Measurements from ENCODE around the gene RERE. TPM values are rescaled to one million over a fixed set of nuclear protein-coding genes. Genes with fewer than 3 reads are reported as not detected.
"Not testable (repeated sequence)": the region's sequence is repeated elsewhere in the genome, so short reads cannot be mapped to it uniquely, and the experiment has no call there.

RERE gene
- total and polyA plus RNA-seq, 2 experiments from 2014 or later, result 148 to 170 TPM

DNA sequence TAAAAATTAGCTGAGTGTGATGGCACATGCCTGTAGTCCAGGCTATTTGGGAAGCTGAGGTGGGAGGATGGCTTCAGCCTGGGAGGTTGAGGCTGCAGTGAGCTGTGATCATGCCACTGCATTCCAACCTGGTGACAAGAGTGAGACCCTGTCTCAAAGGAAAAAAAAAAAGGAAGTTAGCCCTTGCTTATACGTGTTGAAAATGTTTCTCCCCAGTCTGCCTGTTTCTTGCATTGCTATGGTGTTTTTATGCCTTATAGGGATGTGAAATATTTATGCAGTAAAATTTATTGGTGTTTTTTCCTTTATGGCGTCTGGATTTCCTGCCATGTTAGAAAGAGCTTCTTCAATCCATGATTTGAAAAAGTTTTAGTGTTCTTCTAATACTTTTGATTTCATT, 3.6 kb upstream of the RERE start:
- DNase-seq (ENCODE audit: low spot score) (no peak), ATAC-seq (no peak)
- Histone ChIP-seq H3F3A (replicated peaks; ENCODE audit: low read depth) (peaks cover 5% of the 10 kb centered on the region), H3K27ac (ENCODE audit: low read depth) (no peak overlapping the region), H3K27me3 (ENCODE audit: insufficient read depth) (no peaks in the 10 kb centered on the region), H3K9me2 (ENCODE audit: insufficient read depth) (no peaks in the 10 kb centered on the region), H3K4me3 (no peak overlapping the region), H3K4me1 (ENCODE audit: insufficient read depth) (peaks cover 23% of the 10 kb centered on the region), H4K20me1 (replicated peaks; ENCODE audit: insufficient read depth) (no peaks in the 10 kb centered on the region), H3K79me2 (replicated peaks; ENCODE audit: insufficient read depth) (peaks cover 9% of the 10 kb centered on the region), H3K36me3 (ENCODE audit: insufficient read depth) (no peaks in the 10 kb centered on the region), H3K4me2 (no peak overlapping the region), H2AFZ (no peak overlapping the region)
- Mint-ChIP-seq H3K27ac (no peak overlapping the region), H3K36me3 (ENCODE audit: low read depth) (no peaks in the 10 kb centered on the region; the same call in 2 of the 3 replicates), H3K9me3 (no peaks in the 10 kb centered on the region), H3K4me1 (peaks cover 34% of the 10 kb centered on the region), H3K27me3 (ENCODE audit: insufficient read depth, low read depth, poor library complexity) (peaks cover 3% of the 10 kb centered on the region), H3K4me3 (no peak overlapping the region)
- TF ChIP-seq ETS1 (IDR thresholded peaks at IDR 0.05), result no peak
- TF ChIP-seq EZH2phosphoT487 (IDR thresholded peaks at IDR 0.05; ENCODE audit: unreplicated experiment), result no peak
- TF ChIP-seq STAT1 (IDR thresholded peaks at IDR 0.05; ENCODE audit: unreplicated experiment), result no peak
- no peak for TF ChIP-seq EZH2 (IDR thresholded peaks at IDR 0.05; ENCODE audit: low read depth, unreplicated experiment)

DNA sequence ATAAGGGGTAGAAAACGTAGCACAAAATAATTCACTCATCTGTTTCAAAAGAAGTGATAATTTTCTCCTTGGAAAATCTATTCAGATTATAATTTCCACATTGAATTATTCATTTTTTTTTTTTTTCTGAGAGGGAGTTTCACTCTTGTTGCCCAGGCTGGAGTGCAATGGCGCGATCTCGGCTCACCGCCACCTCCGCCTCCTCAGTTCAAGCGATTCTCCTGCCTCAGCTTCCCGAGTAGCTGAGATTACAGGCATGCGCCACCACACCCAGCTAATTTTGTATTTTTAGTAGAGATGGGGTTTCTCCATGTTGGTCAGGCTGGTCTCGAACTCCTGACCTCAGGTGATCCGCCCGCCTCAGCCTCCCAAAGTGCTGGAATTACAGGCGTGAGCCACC, 1.3 kb upstream of the RERE start:
- H3F3A ChIP-seq (replicated peaks; ENCODE audit: low read depth); ATAC-seq; H4K20me1 ChIP-seq (replicated peaks; ENCODE audit: insufficient read depth); H3K9me2 ChIP-seq (ENCODE audit: insufficient read depth); H3K27ac Mint-ChIP-seq; H3K36me3 Mint-ChIP-seq (ENCODE audit: low read depth); H3K27me3 ChIP-seq (ENCODE audit: insufficient read depth); H3K9me3 Mint-ChIP-seq; H3K36me3 ChIP-seq (ENCODE audit: insufficient read depth); H3K27me3 Mint-ChIP-seq (ENCODE audit: insufficient read depth, low read depth, poor library complexity); H2AFZ ChIP-seq; DNase-seq (ENCODE audit: low spot score): not testable (repeated sequence)
- Histone ChIP-seq H3K4me1 (ENCODE audit: insufficient read depth) (peaks cover 34% of the 10 kb centered on the region), H3K79me2 (replicated peaks; ENCODE audit: insufficient read depth) (peaks cover 32% of the 10 kb centered on the region), H3K4me2 (peak overlapping the region; percentile 90), H3K4me3 (peak overlapping the region; percentile 87), H3K27ac (ENCODE audit: low read depth) (peak overlapping the region; percentile 95; the same call in 1 of the 2 replicates)
- Mint-ChIP-seq H3K4me3 (peak overlapping the region; percentile 83), H3K4me1 (peaks cover 52% of the 10 kb centered on the region)

DNA sequence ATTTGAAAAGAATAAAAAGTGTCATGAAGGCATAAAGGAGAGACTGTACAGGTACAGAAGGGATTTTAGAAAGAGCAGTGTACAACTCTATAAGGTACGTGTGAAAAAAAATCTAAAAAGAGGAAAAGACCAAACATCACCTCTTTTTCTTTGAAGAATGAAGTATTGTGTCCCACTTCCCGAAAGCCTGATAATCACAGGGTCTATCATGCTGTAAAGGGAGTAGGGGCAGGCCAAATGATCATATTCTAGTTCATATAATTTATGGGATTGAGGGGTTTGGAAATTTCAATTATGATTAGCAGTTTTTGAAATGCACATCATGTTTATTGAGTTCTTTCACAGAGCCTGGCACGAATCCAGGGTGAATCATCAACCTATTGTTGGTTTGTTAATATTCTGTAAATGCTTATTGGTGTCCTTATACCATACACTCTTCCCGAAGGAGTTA, 910 bp upstream of the RERE start:
- H3F3A ChIP-seq (replicated peaks; ENCODE audit: low read depth), result peaks cover 5% of the 10 kb centered on the region
- peaks cover 35% of the 10 kb centered on the region for H3K4me1 ChIP-seq (ENCODE audit: insufficient read depth)
- H4K20me1 ChIP-seq (replicated peaks; ENCODE audit: insufficient read depth), result no peaks in the 10 kb centered on the region
- H3K79me2 ChIP-seq (replicated peaks; ENCODE audit: insufficient read depth), result peaks cover 36% of the 10 kb centered on the region
- H3K4me2 ChIP-seq, result peak overlapping the region; percentile 90
- H3K9me3 Mint-ChIP-seq, result no peaks in the 10 kb centered on the region
- H2AFZ ChIP-seq, result peak overlapping the region; percentile 95
- H3K4me3 ChIP-seq, result peak overlapping the region; percentile 87
- no peaks in the 10 kb centered on the region; the same call in 2 of the 3 replicates for H3K36me3 Mint-ChIP-seq (ENCODE audit: low read depth)
- H3K27ac Mint-ChIP-seq, result peak overlapping the region; percentile 87
- no peak for ATAC-seq
- peaks cover 51% of the 10 kb centered on the region for H3K4me1 Mint-ChIP-seq
- DNase-seq (ENCODE audit: low spot score), result no peak
- H3K36me3 ChIP-seq (ENCODE audit: insufficient read depth), result no peaks in the 10 kb centered on the region
- peak overlapping the region; percentile 95 for H3K27ac ChIP-seq (ENCODE audit: low read depth)
- no peaks in the 10 kb centered on the region for H3K9me2 ChIP-seq (ENCODE audit: insufficient read depth)
- peaks cover 4% of the 10 kb centered on the region for H3K27me3 Mint-ChIP-seq (ENCODE audit: insufficient read depth, low read depth, poor library complexity)
- peak overlapping the region; percentile 83 for H3K4me3 Mint-ChIP-seq
- H3K27me3 ChIP-seq (ENCODE audit: insufficient read depth), result no peaks in the 10 kb centered on the region
- TF ChIP-seq, protein P1, sequence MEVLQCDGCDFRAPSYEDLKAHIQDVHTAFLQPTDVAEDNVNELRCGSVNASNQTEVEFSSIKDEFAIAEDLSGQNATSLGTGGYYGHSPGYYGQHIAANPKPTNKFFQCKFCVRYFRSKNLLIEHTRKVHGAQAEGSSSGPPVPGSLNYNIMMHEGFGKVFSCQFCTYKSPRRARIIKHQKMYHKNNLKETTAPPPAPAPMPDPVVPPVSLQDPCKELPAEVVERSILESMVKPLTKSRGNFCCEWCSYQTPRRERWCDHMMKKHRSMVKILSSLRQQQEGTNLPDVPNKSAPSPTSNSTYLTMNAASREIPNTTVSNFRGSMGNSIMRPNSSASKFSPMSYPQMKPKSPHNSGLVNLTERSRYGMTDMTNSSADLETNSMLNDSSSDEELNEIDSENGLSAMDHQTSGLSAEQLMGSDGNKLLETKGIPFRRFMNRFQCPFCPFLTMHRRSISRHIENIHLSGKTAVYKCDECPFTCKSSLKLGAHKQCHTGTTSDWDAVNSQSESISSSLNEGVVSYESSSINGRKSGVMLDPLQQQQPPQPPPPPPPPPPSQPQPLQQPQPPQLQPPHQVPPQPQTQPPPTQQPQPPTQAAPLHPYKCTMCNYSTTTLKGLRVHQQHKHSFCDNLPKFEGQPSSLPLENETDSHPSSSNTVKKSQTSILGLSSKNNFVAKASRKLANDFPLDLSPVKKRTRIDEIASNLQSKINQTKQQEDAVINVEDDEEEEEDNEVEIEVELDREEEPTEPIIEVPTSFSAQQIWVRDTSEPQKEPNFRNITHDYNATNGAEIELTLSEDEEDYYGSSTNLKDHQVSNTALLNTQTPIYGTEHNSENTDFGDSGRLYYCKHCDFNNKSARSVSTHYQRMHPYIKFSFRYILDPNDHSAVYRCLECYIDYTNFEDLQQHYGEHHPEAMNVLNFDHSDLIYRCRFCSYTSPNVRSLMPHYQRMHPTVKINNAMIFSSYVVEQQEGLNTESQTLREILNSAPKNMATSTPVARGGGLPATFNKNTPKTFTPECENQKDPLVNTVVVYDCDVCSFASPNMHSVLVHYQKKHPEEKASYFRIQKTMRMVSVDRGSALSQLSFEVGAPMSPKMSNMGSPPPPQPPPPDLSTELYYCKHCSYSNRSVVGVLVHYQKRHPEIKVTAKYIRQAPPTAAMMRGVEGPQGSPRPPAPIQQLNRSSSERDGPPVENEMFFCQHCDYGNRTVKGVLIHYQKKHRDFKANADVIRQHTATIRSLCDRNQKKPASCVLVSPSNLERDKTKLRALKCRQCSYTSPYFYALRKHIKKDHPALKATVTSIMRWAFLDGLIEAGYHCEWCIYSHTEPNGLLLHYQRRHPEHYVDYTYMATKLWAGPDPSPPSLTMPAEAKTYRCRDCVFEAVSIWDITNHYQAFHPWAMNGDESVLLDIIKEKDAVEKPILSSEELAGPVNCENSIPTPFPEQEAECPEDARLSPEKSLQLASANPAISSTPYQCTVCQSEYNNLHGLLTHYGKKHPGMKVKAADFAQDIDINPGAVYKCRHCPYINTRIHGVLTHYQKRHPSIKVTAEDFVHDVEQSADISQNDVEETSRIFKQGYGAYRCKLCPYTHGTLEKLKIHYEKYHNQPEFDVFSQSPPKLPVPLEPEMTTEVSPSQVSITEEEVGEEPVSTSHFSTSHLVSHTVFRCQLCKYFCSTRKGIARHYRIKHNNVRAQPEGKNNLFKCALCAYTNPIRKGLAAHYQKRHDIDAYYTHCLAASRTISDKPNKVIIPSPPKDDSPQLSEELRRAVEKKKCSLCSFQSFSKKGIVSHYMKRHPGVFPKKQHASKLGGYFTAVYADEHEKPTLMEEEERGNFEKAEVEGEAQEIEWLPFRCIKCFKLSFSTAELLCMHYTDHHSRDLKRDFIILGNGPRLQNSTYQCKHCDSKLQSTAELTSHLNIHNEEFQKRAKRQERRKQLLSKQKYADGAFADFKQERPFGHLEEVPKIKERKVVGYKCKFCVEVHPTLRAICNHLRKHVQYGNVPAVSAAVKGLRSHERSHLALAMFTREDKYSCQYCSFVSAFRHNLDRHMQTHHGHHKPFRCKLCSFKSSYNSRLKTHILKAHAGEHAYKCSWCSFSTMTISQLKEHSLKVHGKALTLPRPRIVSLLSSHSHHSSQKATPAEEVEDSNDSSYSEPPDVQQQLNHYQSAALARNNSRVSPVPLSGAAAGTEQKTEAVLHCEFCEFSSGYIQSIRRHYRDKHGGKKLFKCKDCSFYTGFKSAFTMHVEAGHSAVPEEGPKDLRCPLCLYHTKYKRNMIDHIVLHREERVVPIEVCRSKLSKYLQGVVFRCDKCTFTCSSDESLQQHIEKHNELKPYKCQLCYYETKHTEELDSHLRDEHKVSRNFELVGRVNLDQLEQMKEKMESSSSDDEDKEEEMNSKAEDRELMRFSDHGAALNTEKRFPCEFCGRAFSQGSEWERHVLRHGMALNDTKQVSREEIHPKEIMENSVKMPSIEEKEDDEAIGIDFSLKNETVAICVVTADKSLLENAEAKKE (CRISPR knock-in tag; IDR thresholded peaks at IDR 0.05), result no peak
- TF ChIP-seq ETS1 (IDR thresholded peaks at IDR 0.05) (no peak), EZH2phosphoT487 (IDR thresholded peaks at IDR 0.05; ENCODE audit: unreplicated experiment) (no peak), ZNF331 (CRISPR knock-in tag; IDR thresholded peaks at IDR 0.05; ENCODE audit: low read depth) (no peak), EZH2 (IDR thresholded peaks at IDR 0.05; ENCODE audit: low read depth, unreplicated experiment) (no peak), ZNF114 (CRISPR knock-in tag; IDR thresholded peaks at IDR 0.05) (no peak), JUNB (IDR thresholded peaks at IDR 0.05; ENCODE audit: unreplicated experiment) (no peak)
